Left colon (tissue), 2 donors: Measurements from ENCODE around the gene ABCC11. TPM values are rescaled to one million over a fixed set of nuclear protein-coding genes. Genes with fewer than 3 reads are reported as not detected.

Source experiments
- ATAC-seq: fragments of 200-7000 bp; cut with Tn5 transposase; one replicate; pipeline ENCODE4 v1.9.1; 2020; ENCODE audit warnings: mild to moderate bottlenecking, moderate library complexity
- DNase-seq, 2 donors: peaks; one replicate each; pipeline ENCODE4 v3.0.0-alpha.2; 2020
- intact Hi-C, 2 donors: fragments of 100-400 bp; cut with DNase I in 1 of 2; cut with micrococcal nuclease in 1 of 2; formaldehyde crosslinking; loops; one replicate each; pipeline versions ENCODE4 v1.11.2 to v1.14.0; 2022; cut with DNase I, micrococcal nuclease
- total RNA-seq, 2 donors: library from RNA; stranded (reverse); fragmentation: NEBNext Ultra II Directional; extraction: Animal tissue kit (Norgen Biotek cat#: 25700); gene quantifications; one replicate each; pipeline ENCODE4 v1.2.1, GENCODE V29; 2021
- donor health status: DM: no; HTN: no; CAD: no.
- donor health status: DM: yes; HTN: yes; CAD: no.

ABCC11 gene
- total RNA-seq, 2 donors from 2014 or later, result 0.34 to 0.61 TPM

- DNase-seq, result no peak
- intact Hi-C loops, result no loop called here
- ATAC-seq, result no peak
Measured at GRCh38 chr16:48121276-48121675, 126.1 kb downstream of the ABCC11 start.

GRCh38 chr16:48118841-48119240 is 128.5 kb downstream of the ABCC11 start:
- no peak for ATAC-seq
- intact Hi-C loops, result no loop called here

GRCh38 chr16:48117217-48118105 is 129.9 kb downstream of the ABCC11 start:
- intact Hi-C loops, result no loop called here
- ATAC-seq, result peak; percentile 36
- peak in 1 of 2 donors; percentile 29 for DNase-seq

More at GRCh38 chr16:48118841-48119240, 128.5 kb downstream of the ABCC11 start:
- no peak for DNase-seq

Other genes starting within 250 kb of the ABCC11 start
- not detected for gene ABCC12, start 91.5 kb downstream of the ABCC11 start, total RNA-seq
- gene LONP2, start 3.2 kb downstream of the ABCC11 start, total RNA-seq, result 10 to 100 TPM; 62.8 to 64.1 TPM
- 10 to 100 TPM; 25.1 to 30.7 TPM for gene SIAH1, start 137.9 kb upstream of the ABCC11 start, total RNA-seq